Measurements from ENCODE around the gene KLK10. TPM values are rescaled to one million over a fixed set of nuclear protein-coding genes. Genes with fewer than 3 reads are reported as not detected.
A peak's percentile ranks its signal among the peaks of the same experiment; 100 is the strongest.

Gene KLK10
- total RNA-seq, 1 donor from 2014 or later: 54.5 TPM

DNA sequence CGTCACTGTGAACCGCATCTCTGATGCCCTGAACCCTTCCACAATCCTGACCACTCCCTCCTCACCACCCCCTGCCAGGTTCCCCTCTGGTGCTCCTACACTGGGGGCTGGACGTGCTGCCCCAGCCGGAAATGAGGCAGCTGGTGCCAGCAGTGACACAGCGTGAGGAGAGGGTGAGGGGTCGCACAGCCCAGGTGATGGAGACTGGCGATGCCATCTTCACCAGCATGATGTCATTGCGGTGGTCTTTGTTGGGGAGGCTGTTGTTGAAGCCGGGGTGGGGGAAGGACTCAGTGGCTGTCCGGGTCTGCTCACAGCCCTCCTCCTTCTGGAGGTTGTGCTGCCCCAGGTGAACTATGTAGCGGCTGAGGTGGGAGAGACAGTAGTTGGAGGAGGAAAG is 4.4 kb upstream of the KLK10 start:
- intact Hi-C loops (cut with DNase I): no loop called here
- Histone ChIP-seq H3K4me1 (peaks cover 14% of the 10 kb centered on the region), H3K27me3 (no peaks in the 10 kb centered on the region)

DNA sequence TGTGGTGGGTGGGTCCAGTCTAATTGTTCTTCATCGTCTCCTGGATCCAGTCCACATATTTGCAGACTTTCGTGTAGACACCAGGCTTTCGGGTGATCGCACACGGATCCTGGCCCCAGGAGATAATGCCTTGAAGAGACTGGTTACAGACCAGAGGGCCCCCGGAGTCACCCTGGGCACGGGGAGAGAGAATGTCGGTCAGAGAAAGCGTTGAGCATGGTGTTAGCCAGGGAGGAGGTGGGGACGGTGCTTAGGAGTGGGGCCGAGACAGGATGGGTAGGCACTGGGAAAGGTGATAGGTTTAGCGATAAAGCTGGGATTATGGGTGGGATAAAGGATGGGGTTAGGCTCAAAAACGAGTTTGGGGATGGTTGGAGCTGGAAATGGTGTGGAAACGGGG is 3.0 kb upstream of the KLK10 start:
- Histone ChIP-seq H3K27ac (no peak overlapping the region), H3K9me3 (no peaks in the 10 kb centered on the region), H3K4me3 (no peak overlapping the region), H3K27me3 (no peaks in the 10 kb centered on the region), H3K36me3 (no peaks in the 10 kb centered on the region), H3K4me1 (peaks cover 21% of the 10 kb centered on the region)
- no peak for DNase-seq (ENCODE audit: extremely low spot score in 2 of 2)
- intact Hi-C loops (cut with DNase I): no loop called here
- no peak for TF ChIP-seq POLR2AphosphoS5 (IDR thresholded peaks at IDR 0.05; ENCODE audit: insufficient read depth in 1 of 2, low read depth in 1 of 2)
- no peak for TF ChIP-seq POLR2A (IDR thresholded peaks at IDR 0.05)
- TF ChIP-seq, protein P1, sequence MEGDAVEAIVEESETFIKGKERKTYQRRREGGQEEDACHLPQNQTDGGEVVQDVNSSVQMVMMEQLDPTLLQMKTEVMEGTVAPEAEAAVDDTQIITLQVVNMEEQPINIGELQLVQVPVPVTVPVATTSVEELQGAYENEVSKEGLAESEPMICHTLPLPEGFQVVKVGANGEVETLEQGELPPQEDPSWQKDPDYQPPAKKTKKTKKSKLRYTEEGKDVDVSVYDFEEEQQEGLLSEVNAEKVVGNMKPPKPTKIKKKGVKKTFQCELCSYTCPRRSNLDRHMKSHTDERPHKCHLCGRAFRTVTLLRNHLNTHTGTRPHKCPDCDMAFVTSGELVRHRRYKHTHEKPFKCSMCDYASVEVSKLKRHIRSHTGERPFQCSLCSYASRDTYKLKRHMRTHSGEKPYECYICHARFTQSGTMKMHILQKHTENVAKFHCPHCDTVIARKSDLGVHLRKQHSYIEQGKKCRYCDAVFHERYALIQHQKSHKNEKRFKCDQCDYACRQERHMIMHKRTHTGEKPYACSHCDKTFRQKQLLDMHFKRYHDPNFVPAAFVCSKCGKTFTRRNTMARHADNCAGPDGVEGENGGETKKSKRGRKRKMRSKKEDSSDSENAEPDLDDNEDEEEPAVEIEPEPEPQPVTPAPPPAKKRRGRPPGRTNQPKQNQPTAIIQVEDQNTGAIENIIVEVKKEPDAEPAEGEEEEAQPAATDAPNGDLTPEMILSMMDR (IDR thresholded peaks at IDR 0.05): no peak

More for the DNA sequence above, 4.4 kb upstream of the KLK10 start:
- H3K4me3 ChIP-seq: no peak overlapping the region
- no peaks in the 10 kb centered on the region for H3K36me3 ChIP-seq
- no peak for DNase-seq (ENCODE audit: extremely low spot score in 2 of 2)
- TF ChIP-seq POLR2AphosphoS5 (IDR thresholded peaks at IDR 0.05; ENCODE audit: insufficient read depth in 1 of 2, low read depth in 1 of 2) (no peak), POLR2A (IDR thresholded peaks at IDR 0.05) (no peak)
- TF ChIP-seq, protein P1 (IDR thresholded peaks at IDR 0.05): no peak
- H3K27ac ChIP-seq: peak overlapping the region; percentile 89
- H3K9me3 ChIP-seq: no peaks in the 10 kb centered on the region

DNA sequence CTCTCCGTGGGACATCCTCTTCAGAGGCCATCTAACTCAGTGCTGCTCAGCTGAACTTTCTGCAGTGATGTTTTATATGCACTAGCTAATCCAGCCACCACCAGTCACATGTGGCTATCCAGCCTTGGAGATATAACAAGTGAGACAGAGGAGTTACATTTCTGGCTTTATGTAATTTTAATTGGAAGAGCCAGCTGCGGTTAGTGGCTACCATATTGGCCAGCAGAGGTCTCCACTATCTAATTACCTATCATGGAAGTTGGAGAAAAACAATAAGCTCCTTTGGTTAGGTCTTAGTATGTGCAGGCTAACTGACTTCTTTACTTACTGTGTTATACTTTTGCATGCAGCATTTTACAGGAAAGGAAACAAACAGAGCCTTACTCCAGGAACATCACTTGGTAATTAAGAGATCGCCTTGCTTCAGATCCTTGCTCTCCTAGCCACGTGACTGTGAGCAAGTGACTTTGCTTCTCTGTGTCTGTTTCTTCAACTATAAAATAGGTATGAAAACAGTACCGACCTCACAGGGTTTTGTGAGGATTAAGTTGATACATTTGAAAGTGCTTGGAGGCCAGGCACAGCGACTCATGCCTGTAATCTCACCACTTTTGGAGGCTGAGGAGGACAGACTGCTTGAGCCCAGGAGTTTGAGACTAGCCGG is 1.6 kb upstream of the KLK10 start:
- Histone ChIP-seq H3K4me1 (peaks cover 21% of the 10 kb centered on the region), H3K27ac (peak overlapping the region; percentile 84), H3K4me3 (no peak overlapping the region), H3K27me3 (no peaks in the 10 kb centered on the region), H3K9me3 (no peaks in the 10 kb centered on the region), H3K36me3 (no peaks in the 10 kb centered on the region)
- TF ChIP-seq POLR2AphosphoS5 (IDR thresholded peaks at IDR 0.05; ENCODE audit: insufficient read depth in 1 of 2, low read depth in 1 of 2): peak in 1 of 2 donors; percentile 57
- no peak for TF ChIP-seq POLR2A (IDR thresholded peaks at IDR 0.05)
- TF ChIP-seq, protein P1 (IDR thresholded peaks at IDR 0.05): peak in 1 of 3 experiments; percentile 53
- intact Hi-C loops (cut with DNase I): no loop called here
- DNase-seq (ENCODE audit: extremely low spot score in 2 of 2): no peak

DNA sequence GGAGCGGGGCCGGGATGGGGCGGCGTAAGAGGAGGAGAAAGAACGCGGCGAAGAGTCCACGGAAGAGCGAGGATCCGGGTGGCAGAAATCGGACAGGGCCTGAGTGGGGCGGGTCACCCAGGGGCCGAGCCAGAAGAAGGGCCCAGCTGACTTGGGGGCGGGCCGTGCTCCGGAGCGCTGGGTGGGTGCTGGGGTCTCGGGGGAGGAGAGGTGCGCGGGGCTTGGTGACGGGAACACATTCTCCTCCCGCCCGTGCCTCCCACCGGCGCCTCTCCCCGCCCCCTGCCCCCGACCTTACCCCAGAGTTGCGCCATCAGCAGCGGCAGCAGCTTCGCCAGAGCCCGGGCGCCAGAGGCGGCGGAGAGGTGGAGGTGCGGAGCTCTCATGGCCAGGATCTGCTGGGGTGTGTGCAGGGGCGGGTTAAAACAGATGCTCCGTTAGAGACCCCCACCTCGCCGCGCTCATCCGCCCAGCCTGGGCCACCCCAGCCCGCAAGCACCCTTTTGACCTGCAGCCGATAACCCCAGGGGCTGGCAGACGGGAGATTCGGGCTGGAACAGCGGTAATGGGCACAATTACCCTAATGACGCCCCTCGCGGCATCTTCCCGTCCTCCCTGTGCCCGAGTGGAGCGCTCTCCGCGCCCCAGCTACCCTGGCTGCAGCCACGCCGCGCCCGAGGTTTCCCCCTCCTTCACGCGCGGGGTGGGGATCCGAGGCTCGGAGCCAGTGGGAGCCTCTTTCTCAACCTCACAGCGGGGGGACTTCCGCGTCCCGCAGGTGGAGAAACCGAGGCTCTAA is 565 bp downstream of the KLK10 start:
- H3K9me3 ChIP-seq: no peaks in the 10 kb centered on the region
- H3K4me3 ChIP-seq: peak overlapping the region; percentile 39 to 48
- H3K27me3 ChIP-seq: no peaks in the 10 kb centered on the region

DNA sequence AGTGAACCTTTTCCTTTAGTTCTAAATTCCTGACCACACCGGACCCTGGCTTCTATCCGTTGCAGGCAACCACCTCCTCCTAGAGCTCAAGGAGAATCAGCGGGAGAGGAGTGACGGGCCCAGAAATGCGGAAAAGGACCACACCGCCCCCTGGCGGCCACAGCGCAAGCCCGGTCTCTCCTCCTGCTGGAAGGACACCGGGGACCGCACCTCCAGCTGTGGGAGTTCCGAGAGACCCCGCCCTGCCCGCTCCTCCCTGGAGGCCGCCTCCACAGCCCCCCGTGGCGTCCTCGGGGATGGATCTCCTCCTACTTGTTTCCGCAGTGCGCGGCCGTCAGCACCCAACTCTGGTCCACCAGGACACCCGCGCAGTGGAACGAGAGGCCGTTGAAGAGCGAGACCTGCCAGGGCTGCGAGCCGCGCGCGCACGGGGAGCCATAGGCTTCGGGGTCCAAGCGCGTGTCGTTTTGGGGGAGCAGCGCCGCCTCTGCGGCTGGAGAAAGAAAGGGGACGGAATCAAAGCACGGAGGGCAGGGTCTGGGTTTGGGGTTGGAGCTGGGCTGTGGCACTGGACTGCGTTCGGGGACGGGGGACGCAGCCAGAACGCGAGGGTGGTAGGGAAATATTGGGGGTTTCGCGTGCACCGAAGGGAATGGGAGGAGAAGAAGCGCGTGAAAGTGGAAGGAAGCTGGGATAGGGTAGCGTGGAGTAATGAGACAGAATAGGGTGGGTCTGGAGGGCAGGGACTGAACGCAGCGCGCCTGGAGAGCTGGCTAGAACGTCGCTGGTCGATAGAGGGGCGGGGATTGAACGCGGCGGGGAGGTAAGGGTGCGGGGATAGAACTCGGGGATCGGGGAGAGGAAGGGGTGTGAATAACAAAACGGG is 2.5 kb downstream of the KLK10 start:
- TF ChIP-seq, protein P1 (IDR thresholded peaks at IDR 0.05): peak in 1 of 3 experiments; percentile 55
- TF ChIP-seq POLR2A (IDR thresholded peaks at IDR 0.05) (no peak), POLR2AphosphoS5 (IDR thresholded peaks at IDR 0.05; ENCODE audit: insufficient read depth in 1 of 2, low read depth in 1 of 2) (peak in 1 of 2 donors; percentile 70)
- DNase-seq (ENCODE audit: extremely low spot score in 2 of 2): no peak
- Histone ChIP-seq H3K4me3 (peak overlapping the region; percentile 45 to 46), H3K27me3 (no peaks in the 10 kb centered on the region), H3K9me3 (no peaks in the 10 kb centered on the region), H3K36me3 (no peaks in the 10 kb centered on the region), H3K4me1 (peaks cover 17% of the 10 kb centered on the region), H3K27ac (peak overlapping the region; percentile 72)
- intact Hi-C loops (cut with DNase I): no loop called here

More for the DNA sequence above, 565 bp downstream of the KLK10 start:
- H3K4me1 ChIP-seq: peaks cover 17% of the 10 kb centered on the region
- intact Hi-C loops (cut with DNase I): no loop called here
- TF ChIP-seq POLR2AphosphoS5 (IDR thresholded peaks at IDR 0.05; ENCODE audit: insufficient read depth in 1 of 2, low read depth in 1 of 2) (peak in 1 of 2 donors; percentile 72), POLR2A (IDR thresholded peaks at IDR 0.05) (no peak)
- DNase-seq (ENCODE audit: extremely low spot score in 2 of 2): no peak
- H3K36me3 ChIP-seq: no peaks in the 10 kb centered on the region
- peak overlapping the region; percentile 84 for H3K27ac ChIP-seq

Data from vagina (tissue), 2 donors.